HG03196 (cell line): ENCODE results near the gene UBASH3B.
"Not testable (repeated sequence)": the region's sequence is repeated elsewhere in the genome, so short reads cannot be mapped to it uniquely, and the experiment has no call there.

Experiments used
- ATAC-seq: cut with Tn5 transposase; IDR thresholded peaks from one replicate; pipeline ENCODE4 v1.9.1; 2021; ENCODE audit not compliant: unreplicated experiment

UBASH3B gene

GRCh38 chr11:122807731-122808477 lies 152.4 kb downstream of the UBASH3B start:
- ATAC-seq, result no peak

- ATAC-seq, result peak; percentile 76
Measured at GRCh38 chr11:122808478-122808869, 153.0 kb downstream of the UBASH3B start.

DNA sequence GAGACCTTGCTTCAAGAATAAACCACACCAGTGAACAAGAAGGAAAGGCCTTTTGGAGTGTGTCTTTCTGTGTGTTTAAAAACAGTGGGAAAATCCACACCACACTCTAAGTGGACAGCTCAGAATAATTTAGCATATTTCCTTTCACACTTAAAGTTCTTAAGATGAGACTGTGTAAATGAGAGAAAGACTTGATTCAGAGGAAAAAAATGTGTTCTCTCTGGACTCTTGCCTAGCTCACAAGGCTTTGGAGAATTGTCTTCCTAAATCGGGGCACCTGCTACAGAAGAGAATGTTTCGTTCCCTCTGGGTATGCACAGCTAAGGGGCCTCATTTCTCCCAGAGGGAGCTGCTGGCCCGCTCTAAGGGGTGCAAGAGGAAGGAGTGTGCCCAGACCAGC lies 154.3 kb downstream of the UBASH3B start:
- no peak for ATAC-seq

- ATAC-seq, result no peak
Measured at GRCh38 chr11:122811721-122812120, 156.2 kb downstream of the UBASH3B start.

- ATAC-seq, result no peak
Measured at GRCh38 chr11:122812638-122813037, 157.1 kb downstream of the UBASH3B start.

DNA sequence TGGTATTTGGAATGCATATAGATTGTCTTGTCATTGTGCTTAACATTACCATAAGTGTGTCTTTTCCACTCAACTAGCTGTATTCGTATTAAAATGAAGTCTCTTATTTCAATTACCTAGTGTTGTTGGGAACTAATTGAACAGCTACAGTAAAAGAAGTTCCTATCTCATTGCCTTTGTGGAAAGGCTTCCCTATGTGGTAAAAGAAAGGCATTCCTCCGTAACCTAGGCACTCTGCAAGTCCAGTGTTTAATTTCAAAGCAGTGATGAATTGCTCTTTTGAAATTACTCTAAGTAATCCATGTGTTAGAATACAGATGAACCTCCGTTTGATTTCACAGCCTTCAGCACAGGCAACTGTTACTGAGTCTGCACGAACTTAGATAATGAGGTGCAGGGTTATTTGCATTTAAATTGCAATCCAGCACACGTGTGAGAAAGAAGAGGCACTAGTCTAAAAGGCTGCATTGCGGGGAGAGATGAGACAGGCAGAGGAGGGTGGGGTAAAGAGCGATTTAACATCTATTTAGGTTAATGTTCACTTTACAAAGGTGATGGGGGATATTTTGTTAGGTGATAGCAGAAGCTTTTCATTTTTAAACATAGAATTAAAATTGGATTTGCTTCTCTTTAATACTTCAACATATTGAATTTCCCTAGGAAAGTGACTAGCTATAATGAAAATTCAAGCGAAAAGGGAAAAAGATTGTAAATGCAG lies 157.8 kb downstream of the UBASH3B start:
- ATAC-seq, result no peak

DNA sequence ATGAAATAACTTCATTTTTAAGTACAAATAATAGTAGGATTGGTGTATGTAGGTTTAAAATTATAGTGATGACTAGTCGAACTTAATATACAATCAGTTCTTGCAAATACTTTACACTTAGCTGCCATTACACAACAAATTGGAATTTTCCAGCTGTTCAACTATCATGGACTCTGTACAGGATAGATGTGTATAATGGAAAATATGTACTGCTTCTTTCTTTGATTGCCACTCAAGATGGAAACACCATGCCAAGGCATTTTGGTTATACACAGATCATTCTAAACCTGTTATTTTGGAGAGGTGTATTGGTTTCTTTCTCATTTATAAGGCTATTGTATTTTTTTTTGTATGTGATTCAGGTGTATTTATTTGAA lies 158.4 kb downstream of the UBASH3B start:
- no peak for ATAC-seq

- no peak for ATAC-seq
Measured at GRCh38 chr11:122814401-122814800, 158.9 kb downstream of the UBASH3B start.

DNA sequence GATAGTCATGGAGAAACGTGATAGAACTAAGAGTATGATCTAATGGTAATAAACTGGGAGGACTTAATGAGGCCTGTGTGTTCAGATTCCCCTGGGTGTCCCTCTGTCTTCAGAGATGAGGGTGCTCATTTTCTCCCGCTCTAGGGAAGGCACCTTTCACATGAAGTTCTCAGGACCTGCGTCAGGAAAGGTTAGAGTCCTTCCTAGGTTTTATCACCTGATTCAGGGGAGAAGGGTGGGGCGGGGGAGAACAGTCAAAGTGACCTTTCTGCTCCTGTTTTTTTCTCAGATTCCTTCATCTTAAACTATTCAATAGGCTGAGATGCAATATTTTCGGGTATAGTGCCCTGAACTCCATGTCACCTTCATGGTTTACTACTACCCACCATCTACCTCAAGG lies 160.4 kb downstream of the UBASH3B start:
- ATAC-seq, result no peak

DNA sequence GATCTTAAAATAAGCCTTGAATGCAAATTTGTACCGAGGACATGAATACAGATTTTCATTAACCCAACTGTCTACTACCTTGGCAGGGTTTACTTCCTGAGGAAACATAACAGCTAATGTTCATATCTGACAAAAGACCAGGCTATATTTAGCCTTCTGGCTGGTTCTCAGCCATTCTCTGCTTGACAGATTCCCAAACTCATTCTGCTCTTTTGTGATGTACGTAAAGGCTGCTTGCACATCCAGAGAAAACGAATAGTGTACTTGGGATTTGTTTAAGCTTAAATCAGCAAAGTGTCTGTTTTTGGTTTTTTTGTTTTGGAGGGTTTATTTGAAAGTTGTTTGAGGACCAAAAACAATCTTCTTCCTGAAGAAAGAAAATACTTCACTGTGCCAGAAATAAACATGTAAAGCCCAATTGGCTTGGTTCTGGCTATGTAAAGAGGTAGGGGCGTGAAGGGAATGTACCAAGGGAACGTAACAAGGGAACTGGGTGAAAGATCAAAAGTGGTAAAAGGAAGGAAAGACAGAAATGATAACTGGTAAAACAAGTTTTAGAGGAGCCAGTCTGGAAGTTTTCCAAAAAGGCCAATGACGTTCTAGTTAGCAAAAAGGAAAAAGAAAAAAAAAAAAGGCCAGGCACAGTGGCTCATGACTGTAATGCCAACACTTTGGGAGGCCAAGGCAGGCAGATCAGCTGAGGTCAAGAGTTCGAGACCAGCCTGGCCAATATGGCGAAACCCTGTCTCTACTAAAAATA lies 161.4 kb downstream of the UBASH3B start:
- no peak for ATAC-seq

- no peak for ATAC-seq
Measured at GRCh38 chr11:122820158-122820557, 164.6 kb downstream of the UBASH3B start.

DNA sequence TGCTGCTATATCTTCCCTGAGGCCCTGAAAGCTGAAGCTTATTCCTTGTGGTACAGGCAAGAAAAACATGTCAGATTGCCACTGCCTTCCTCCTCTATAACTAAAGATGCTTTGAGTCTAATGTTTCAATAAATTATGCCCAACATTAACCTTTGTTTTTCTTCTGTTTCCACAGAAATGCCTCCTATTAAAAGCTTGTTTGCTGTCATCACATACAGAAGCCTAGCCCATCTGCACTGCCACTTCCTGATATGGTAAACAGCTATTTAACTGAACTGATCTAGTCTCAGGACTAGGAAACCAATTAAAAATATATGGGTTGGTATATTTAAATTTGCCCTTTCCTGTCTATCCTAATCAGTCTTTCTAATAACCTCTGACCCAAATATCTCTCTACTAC lies 165.6 kb downstream of the UBASH3B start:
- no peak for ATAC-seq

DNA sequence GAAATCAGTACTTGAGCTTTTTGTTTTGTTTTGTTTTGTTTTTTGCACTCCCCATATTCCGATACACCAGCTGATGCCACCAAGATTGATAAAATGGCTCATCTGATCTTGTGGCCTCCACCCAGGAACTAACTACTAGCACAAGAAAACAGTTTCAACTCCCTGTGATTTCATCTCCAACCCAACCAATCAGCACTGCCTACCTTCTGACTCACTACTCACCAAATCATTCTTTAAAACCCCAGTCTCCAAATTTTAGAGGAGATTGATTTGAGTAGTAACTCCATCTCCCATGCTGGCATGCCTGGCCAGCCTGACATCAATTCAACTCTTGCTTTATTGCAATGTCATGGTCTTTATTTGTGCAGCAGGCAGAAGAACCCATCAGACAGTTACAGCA lies 166.7 kb downstream of the UBASH3B start:
- no peak for ATAC-seq

DNA sequence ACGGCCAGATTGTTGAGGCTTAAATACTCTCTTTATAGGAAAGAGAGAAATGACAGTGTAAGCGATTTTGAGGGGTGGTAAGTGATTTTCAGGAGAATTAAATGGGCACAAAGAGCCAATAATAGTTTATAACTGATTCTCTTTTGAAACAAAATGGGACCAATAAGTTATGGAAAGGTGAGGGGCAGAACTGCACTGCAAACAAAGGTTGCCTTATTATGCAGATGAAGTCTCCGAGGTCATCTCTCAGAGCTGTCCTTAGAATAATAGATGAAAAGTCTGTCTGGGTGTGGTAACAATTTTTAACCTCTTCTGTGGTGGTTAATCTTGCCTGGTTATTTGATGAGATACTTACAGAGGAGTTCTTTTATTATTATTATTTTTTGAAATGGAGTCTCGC lies 168.0 kb downstream of the UBASH3B start:
- ATAC-seq, result no peak

DNA sequence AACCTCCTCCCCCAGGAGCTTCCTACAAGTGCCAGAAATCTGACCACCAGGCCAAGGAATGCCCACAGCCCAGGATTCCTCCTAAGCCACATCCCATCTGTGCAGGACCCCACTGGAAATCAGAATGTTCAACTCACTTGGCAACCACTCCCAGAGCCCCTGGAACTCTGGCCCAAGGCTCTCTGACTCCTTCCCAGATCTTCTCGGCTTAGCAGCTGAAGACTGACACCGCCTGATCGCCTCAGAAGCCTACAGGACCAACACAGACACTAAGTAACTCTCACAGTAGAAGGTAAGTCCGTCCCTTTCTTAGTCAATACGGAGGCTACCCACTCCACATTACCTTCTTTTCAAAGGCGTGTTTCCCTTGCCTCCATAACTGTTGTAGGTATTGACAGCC lies 173.8 kb downstream of the UBASH3B start:
- ATAC-seq, result not testable (repeated sequence)

DNA sequence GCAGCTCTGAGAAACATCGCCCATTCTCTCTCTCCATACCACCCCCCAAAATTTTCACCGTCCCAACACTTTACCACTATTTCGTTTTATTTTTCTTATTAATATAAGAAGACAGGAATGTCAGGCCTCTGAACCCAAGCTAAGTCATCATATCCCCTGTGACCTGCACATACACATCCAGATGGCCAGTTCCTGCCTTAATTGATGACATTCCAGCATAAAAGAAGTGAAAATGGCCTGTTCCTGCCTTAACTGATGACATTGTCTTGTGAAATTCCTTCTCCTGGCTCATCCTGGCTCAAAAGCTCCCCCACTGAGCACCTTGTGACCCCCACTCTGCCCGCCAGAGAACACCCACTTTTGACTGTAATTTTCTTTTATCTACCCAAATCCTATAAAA lies 176.8 kb downstream of the UBASH3B start:
- not testable (repeated sequence) for ATAC-seq

DNA sequence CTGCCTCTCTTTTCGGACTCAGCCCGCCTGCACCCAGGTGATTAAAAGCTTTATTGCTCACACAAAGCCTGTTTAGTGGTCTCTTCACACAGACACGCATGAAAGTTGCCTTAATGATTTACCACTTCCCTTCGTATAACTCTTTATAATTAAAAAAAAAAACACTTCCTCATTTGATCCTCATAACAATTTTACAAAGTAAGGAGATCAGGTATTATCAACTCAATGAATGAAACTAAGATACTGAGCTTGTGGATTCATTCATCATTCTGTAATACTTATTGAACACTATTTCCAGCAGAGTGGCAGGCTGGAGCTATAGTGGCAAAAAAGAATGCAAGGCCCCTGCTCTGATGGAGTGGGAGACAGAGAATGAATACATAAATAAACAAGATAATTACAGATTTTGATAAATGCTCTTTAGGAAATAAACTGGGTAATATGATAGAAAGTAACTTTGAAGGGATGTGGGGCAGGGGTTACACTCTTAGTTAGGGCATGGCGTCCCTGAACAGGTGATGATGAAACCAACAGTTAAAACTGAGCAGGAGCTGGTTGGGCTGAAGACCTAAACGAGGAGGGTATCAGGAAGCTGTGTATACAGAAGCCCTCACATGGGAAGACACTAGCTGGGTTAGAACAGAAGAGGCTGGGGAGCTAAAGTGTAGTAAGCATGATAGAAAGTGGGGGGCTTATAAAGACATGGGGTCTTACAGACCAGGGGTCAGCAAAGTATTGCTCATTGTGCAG lies 177.4 kb downstream of the UBASH3B start:
- no peak for ATAC-seq

DNA sequence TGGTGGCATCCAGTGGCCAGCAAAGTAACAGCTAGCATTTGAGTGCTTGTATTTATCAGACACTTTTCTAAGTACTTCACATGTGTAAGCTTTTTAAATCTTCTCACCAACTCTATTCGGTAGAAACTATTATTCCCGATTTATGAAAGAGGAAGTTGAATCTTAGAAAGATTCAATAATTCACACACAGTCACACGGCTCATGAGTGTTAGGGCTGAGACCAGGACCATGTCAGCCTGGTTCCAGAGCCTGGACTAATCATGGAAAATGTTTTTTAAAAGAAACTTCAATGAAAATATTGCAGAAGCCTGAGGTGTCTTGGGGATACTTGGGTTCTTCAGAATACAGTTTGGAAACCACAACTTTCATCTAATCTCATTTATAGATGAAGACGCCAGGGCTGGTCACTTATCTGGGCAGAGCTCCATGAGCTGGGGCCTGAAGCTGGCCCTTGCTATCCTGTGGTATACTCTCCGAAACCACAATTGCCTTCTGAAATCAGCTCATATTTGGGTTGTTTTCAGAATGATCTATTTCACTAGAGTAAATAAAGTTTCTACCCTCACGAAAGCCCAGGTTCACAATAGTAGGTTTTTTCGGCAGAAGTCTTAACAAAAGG lies 178.4 kb downstream of the UBASH3B start:
- ATAC-seq, result no peak

- ATAC-seq, result no peak
Measured at GRCh38 chr11:122836916-122837315, 181.4 kb downstream of the UBASH3B start.

DNA sequence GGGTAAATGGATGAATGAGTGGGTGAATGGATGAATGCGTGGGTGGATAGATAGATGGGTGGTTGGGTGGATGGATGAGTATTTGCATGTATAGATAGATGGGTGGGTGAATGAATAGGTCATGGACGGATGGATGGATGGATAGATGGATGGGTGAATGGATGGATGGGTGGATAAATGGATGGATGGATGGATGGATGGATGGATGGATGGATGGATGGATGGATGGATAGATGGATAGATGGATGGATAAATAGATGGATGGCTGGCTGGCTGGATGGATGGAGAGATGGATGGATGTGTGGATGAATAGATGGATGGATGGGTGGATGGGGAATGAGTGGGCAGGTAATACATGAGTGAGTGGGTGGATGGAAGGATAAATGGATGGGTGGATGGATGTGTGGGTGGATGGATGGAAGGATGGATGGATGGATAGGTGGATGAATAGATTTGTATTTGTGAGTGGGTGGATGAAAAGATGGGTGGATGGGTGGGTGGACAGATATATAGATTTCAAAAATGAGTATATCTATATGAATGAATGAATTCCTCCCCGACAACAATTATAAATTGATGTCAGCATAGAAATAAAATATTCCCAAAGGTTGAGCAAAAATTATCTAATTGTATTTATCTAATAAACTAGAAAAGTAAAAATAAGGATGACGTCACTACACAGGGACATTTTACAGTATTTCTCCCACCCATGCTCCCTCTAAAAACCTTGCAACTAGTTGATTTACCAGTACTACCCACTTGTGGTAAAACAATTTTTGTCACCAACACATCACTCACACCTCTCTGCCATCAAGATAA lies 182.2 kb downstream of the UBASH3B start:
- ATAC-seq, result no peak
